Trophoblast cell (in vitro differentiated cells and primary cell): ENCODE results near the gene SNCG.

Source experiments
- DNase-seq, 2 donors: peaks; one replicate each; pipeline ENCODE4 v3.0.0-alpha.2; 2016
- H2AFZ ChIP-seq: 2 replicates; pipeline ENCODE4 v1.6.1; 2013; ENCODE audit warnings: low read length, moderate library complexity, mild to moderate bottlenecking; ENCODE audit not compliant: insufficient read depth, poor library complexity
- H2AK5ac ChIP-seq: 2 replicates; pipeline ENCODE4 v1.6.1; 2013; ENCODE audit warnings: mild to moderate bottlenecking, low read length
- H2BK120ac ChIP-seq: 2 replicates; pipeline ENCODE4 v1.6.1; 2013; ENCODE audit warnings: low read length, mild to moderate bottlenecking, moderate library complexity; ENCODE audit not compliant: insufficient read depth, poor library complexity
- H2BK12ac ChIP-seq: 2 replicates; pipeline ENCODE4 v1.6.1; 2013; ENCODE audit warnings: mild to moderate bottlenecking, low read length, moderate library complexity
- H2BK5ac ChIP-seq: 2 replicates; pipeline ENCODE4 v1.6.1; 2013; ENCODE audit warnings: low read length, low read depth, moderate library complexity, mild to moderate bottlenecking; ENCODE audit not compliant: poor library complexity
- H3K14ac ChIP-seq: 2 replicates; pipeline ENCODE4 v1.6.1; 2013; ENCODE audit warnings: mild to moderate bottlenecking, low read length
- H3K18ac ChIP-seq: 2 replicates; pipeline ENCODE4 v1.6.1; 2013; ENCODE audit warnings: mild to moderate bottlenecking, low read length
- H3K23ac ChIP-seq: 2 replicates; pipeline ENCODE4 v1.6.1; 2013; ENCODE audit warnings: low read length
- H3K27ac ChIP-seq: 2 replicates; pipeline ENCODE4 v1.5.1; 2013; ENCODE audit warnings: low read depth, mild to moderate bottlenecking, inconsistent platforms, low read length, moderate library complexity
- H3K27me3 ChIP-seq: 2 replicates; pipeline ENCODE4 v1.6.1; 2013; ENCODE audit warnings: inconsistent platforms, mild to moderate bottlenecking, low read length, moderate library complexity; ENCODE audit not compliant: insufficient read depth
- H3K36me3 ChIP-seq, 2 experiments: 1 replicate in 1 of 2; 2 replicates in 1 of 2; pipeline ENCODE4 v1.6.1; 2013; ENCODE audit warnings: low read length in 2 of 2, mild to moderate bottlenecking in 2 of 2, moderate library complexity in 1 of 2; ENCODE audit not compliant: insufficient read depth in 2 of 2, control insufficient read depth in 1 of 2
- H3K4ac ChIP-seq: 2 replicates; pipeline ENCODE4 v1.6.1; 2013; ENCODE audit warnings: low read depth, mild to moderate bottlenecking, low read length, moderate library complexity
- H3K4me1 ChIP-seq, 2 experiments: 1 replicate in 1 of 2; 2 replicates in 1 of 2; pipeline ENCODE4 v1.6.1; 2013; ENCODE audit warnings: low read length in 2 of 2, mild to moderate bottlenecking in 2 of 2, moderate library complexity in 1 of 2; ENCODE audit not compliant: insufficient read depth in 2 of 2, control insufficient read depth in 1 of 2
- H3K4me2 ChIP-seq: 2 replicates; pipeline ENCODE4 v1.6.1; 2013; ENCODE audit warnings: inconsistent platforms, mild to moderate bottlenecking, low read length, moderate library complexity
- H3K4me3 ChIP-seq: 2 replicates; pipeline ENCODE4 v1.5.1; 2013; ENCODE audit warnings: mild to moderate bottlenecking, low read depth, low read length, inconsistent platforms
- H3K79me1 ChIP-seq: one replicate; pipeline ENCODE4 v1.6.1; 2013; ENCODE audit warnings: low read length
- H3K79me2 ChIP-seq: 2 replicates; pipeline ENCODE4 v1.6.1; 2013; ENCODE audit warnings: low read length, mild to moderate bottlenecking; ENCODE audit not compliant: control insufficient read depth, insufficient read depth, poor library complexity
- H3K9ac ChIP-seq: 2 replicates; pipeline ENCODE4 v1.6.1; 2013; ENCODE audit warnings: mild to moderate bottlenecking, low read length
- H3K9me3 ChIP-seq: 2 replicates; pipeline ENCODE4 v1.6.1; 2013; ENCODE audit warnings: low read depth, mild to moderate bottlenecking, control low read depth, inconsistent platforms, low read length; ENCODE audit not compliant: insufficient read depth
- H4K12ac ChIP-seq: 2 replicates; pipeline ENCODE4 v1.6.1; 2013; ENCODE audit warnings: low read depth, mild to moderate bottlenecking, low read length, moderate library complexity
- H4K8ac ChIP-seq: 2 replicates; pipeline ENCODE4 v1.6.1; 2013; ENCODE audit warnings: low read depth, mild to moderate bottlenecking, low read length, moderate library complexity
- H4K91ac ChIP-seq: one replicate; pipeline ENCODE4 v1.6.1; 2013; ENCODE audit warnings: low read depth, mild to moderate bottlenecking, low read length, moderate library complexity
- WGBS: extraction: QIAGEN DNeasy Blood & Tissue Kit; methylation state at CpG from one replicate; pipeline ENCODE4 v1.1.7; 2013; ENCODE audit warnings: missing lambda C conversion rate; ENCODE audit not compliant: insufficient read length, insufficient coverage; ENCODE audit errors: extremely low coverage; 5-methylcytosine and 5-hydroxymethylcytosine counted together

SNCG gene

DNA sequence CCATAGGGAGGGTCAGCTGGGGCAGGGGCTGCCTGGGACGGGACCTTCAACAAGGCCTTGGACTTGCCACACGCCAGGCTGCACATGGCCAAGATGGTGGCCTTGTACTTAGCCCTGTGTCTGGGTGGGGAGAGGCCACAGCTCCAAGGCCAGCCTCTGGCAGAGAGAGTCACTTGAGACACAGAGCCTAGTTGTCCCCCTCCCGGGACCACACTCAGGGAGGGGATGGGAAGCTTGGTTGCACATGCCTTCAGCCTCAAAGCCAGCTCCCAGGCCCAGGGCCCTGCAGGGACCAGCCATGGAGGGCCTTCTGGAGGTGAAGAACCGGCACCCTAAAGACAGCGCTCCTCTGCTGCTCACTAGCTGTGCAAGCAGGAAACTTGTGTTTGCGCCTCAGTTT is 17.7 kb upstream of the SNCG start:
- no peaks in the 10 kb centered on the region for H3K9me3 ChIP-seq
- H2BK5ac ChIP-seq, result no peak overlapping the region
- H3K4me1 ChIP-seq, result peaks cover 0 to 3% of the 10 kb centered on the region in 2 experiments
- no peak overlapping the region for H3K23ac ChIP-seq
- no peak overlapping the region for H3K18ac ChIP-seq
- no peaks in the 10 kb centered on the region for H3K79me2 ChIP-seq
- H2BK12ac ChIP-seq, result no peak overlapping the region
- no peak overlapping the region for H4K12ac ChIP-seq
- H4K8ac ChIP-seq, result no peak overlapping the region
- H3K9ac ChIP-seq, result no peak overlapping the region
- no peak overlapping the region for H4K91ac ChIP-seq
- no peak overlapping the region for H2AFZ ChIP-seq
- no peak overlapping the region for H3K27ac ChIP-seq
- no peak for DNase-seq
- no peak overlapping the region for H2AK5ac ChIP-seq
- H3K4ac ChIP-seq, result no peak overlapping the region
- no peak overlapping the region for H3K4me3 ChIP-seq
- H3K79me1 ChIP-seq, result peaks cover 2% of the 10 kb centered on the region
- no CpG with 5 or more reads among the region's 6 CpGs for WGBS
- H3K27me3 ChIP-seq, result no peaks in the 10 kb centered on the region
- no peak overlapping the region for H3K14ac ChIP-seq
- no peaks in the 10 kb centered on the region for H3K36me3 ChIP-seq
- no peak overlapping the region for H2BK120ac ChIP-seq
- no peak overlapping the region for H3K4me2 ChIP-seq

DNA sequence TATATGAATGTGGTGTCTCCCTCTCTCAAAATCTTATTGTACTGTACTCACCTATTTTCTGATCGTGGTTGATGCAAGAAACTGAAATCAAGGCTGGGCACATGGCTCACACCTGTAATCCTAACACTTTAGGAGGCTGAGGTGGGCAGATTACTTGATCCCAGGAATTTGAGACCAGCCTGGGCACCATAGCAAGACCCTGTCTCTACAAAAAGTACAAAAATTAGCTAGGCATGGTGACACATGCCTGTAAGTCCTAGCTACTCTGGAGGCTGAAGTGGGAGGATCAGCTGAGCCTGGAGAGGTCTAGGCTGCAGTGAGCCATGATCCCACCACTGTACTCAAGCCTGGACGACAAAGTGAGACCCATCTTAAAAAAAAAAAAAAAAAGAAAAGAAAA is 17.0 kb upstream of the SNCG start:
- no peak overlapping the region for H3K4me2 ChIP-seq
- H4K91ac ChIP-seq, result no peak overlapping the region
- DNase-seq, result no peak
- no peaks in the 10 kb centered on the region for H3K36me3 ChIP-seq
- no peaks in the 10 kb centered on the region for H3K79me2 ChIP-seq
- H2AK5ac ChIP-seq, result no peak overlapping the region
- H3K27ac ChIP-seq, result no peak overlapping the region
- WGBS, result no CpG with 5 or more reads among the region's 2 CpGs
- H3K4me3 ChIP-seq, result no peak overlapping the region
- H3K23ac ChIP-seq, result no peak overlapping the region
- H2BK120ac ChIP-seq, result no peak overlapping the region
- H3K9me3 ChIP-seq, result peaks cover 6% of the 10 kb centered on the region
- no peak overlapping the region for H2BK5ac ChIP-seq
- no peak overlapping the region for H3K4ac ChIP-seq
- no peak overlapping the region for H3K9ac ChIP-seq
- no peaks in the 10 kb centered on the region for H3K27me3 ChIP-seq
- H2AFZ ChIP-seq, result no peak overlapping the region
- H3K14ac ChIP-seq, result no peak overlapping the region
- H2BK12ac ChIP-seq, result no peak overlapping the region
- no peak overlapping the region for H4K12ac ChIP-seq
- H4K8ac ChIP-seq, result no peak overlapping the region
- peaks cover 2% of the 10 kb centered on the region for H3K79me1 ChIP-seq
- peaks cover 0 to 3% of the 10 kb centered on the region in 2 experiments for H3K4me1 ChIP-seq
- H3K18ac ChIP-seq, result no peak overlapping the region

DNA sequence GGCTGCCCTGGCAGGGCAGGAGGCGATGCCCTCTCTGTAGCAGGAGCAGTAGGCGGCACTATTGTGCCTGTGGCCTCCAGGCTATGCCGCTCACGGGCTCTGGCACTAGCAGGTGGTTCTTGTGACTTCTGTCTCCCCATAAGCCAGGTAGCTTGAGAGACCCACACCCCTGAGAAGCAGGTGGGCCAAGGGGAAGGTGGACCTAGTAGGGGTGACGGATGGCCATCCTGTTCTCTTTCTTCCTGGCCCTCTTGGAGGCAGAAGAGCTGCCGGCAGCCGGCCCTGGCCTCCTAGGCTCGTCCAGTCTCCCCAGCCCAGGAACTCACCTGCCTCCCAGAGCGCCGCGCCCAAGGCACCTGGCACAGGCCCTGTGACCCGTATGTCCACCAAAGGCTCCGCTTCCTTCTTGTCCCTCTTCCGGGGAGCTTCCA is 16.4 kb upstream of the SNCG start:
- Histone ChIP-seq H3K9me3 (peaks cover 6% of the 10 kb centered on the region), H2AK5ac (no peak overlapping the region), H3K4me2 (no peak overlapping the region), H2BK5ac (no peak overlapping the region), H2AFZ (no peak overlapping the region), H4K91ac (no peak overlapping the region), H3K14ac (no peak overlapping the region), H2BK120ac (no peak overlapping the region), H3K23ac (no peak overlapping the region), H3K9ac (no peak overlapping the region), H4K12ac (no peak overlapping the region), H3K79me2 (no peaks in the 10 kb centered on the region), H3K4me1 (peaks cover 0 to 3% of the 10 kb centered on the region in 2 experiments), H3K18ac (no peak overlapping the region), H3K36me3 (no peaks in the 10 kb centered on the region), H3K27me3 (no peaks in the 10 kb centered on the region), H4K8ac (no peak overlapping the region), H3K79me1 (peaks cover 2% of the 10 kb centered on the region), H2BK12ac (no peak overlapping the region), H3K4ac (no peak overlapping the region), H3K27ac (no peak overlapping the region), H3K4me3 (no peak overlapping the region)
- no CpG with 5 or more reads among the region's 14 CpGs for WGBS
- no peak for DNase-seq

DNA sequence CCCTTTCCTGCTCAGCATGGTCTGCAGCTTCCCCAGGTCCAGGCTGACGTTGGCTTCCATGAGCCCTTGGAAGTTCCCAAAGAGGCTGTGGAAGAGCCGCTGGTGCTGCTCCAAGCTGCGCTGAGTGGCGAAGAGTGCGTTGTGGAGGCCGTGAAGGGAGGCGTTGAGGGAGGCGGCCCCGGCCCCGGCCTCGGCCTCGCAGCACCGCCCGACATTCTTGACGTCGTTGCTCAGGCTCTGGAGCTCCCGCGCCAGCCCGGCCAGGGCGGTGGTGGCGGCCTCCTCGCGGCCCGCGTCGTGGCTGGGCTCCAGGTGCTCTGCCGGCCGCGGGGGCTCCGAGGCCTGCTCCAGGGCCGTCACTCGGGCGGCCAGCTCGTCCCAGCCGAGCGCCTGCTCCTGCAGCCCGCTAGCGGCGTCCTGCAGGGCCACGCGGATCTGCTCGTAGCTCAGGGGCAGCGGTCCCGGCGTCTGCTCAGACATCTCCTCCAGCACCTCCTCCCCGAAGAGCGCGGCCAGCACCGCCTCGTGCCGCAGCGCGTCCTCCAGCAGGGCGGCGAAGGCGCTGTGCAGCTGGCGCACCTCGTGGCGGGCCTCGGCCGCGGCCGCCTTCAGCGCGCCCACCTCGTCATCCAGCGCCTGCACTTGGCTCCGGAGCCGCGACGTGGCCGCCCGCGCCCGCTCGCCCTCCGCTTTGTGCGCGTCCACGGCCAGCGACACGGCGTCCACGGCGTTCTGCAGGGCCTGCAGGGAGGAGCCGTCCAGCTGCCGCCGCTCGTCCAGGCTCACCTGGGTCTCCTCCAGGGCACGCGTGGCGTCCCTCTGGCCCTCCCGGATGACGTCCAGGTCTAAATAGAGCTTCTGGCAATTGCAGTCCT is 15.7 kb upstream of the SNCG start:
- Histone ChIP-seq H4K12ac (no peak overlapping the region), H2BK120ac (no peak overlapping the region), H2BK12ac (no peak overlapping the region), H2AFZ (no peak overlapping the region), H3K9me3 (peaks cover 6% of the 10 kb centered on the region), H2BK5ac (no peak overlapping the region), H3K4me1 (peaks cover 0 to 3% of the 10 kb centered on the region in 2 experiments), H3K18ac (no peak overlapping the region), H4K8ac (no peak overlapping the region), H3K4me2 (no peak overlapping the region), H3K4ac (no peak overlapping the region), H3K27ac (no peak overlapping the region), H3K4me3 (no peak overlapping the region), H3K9ac (no peak overlapping the region), H3K79me1 (peaks cover 2% of the 10 kb centered on the region), H4K91ac (no peak overlapping the region), H2AK5ac (no peak overlapping the region), H3K36me3 (no peaks in the 10 kb centered on the region), H3K27me3 (no peaks in the 10 kb centered on the region), H3K23ac (no peak overlapping the region), H3K79me2 (no peaks in the 10 kb centered on the region), H3K14ac (no peak overlapping the region)
- DNase-seq, result no peak
- WGBS, result no CpG with 5 or more reads among the region's 94 CpGs
